Stimulated activated CD8-positive, alpha-beta memory T cell treated with anti-CD3 and anti-CD28 coated beads, Interleukin-15, amount 100 ng/mL, for 4 hours (primary cell): Measurements from ENCODE around the gene ARHGEF10L.

Source experiments
- DNase-seq, 2 donors: peaks; one replicate each; pipeline ENCODE4 v3.0.0-alpha.2; 2020; ENCODE audit warnings: low read depth in 2 of 2

Gene ARHGEF10L

DNA sequence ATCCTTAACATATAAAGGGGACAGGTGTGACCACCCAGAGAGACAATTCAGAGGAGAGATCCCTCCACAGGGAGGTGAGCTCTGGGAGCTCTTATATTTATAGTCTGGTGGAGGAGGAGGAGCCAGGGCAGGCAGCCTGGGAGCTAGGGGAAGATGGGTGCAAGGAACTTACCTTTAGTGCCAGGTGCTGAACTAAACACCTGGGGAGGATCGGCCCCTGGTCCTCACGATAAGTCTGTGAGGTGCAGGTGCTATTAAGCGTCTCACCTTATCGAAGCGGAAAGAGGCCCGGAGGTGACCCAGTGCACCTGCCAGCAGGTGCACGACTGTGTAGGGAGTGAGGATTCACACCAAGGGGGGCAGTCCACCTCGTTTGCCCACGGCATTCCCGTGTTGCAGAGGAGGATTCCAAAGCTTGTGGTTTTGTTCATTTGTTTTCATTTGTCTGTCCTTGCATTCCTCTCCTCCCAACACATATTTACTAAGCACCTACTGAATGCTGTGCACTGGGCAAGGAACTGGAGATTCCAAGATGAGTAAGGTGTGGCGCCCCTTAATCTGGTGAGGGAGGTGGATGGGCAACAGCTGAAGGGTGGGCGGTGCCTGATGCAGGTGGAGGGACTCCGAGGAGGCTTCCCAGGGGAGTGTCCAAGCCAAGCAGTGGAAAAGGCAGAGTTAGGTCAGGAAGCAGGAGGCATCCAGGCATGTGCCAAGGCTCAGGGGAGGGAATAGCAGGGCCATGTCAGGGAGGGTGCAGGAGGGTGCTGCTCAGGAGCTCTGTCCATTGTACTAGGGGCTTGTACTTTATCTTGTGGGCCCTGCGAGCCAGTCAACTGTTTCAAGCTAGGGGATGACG, 11.5 kb downstream of the ARHGEF10L start:
- no peak for DNase-seq

DNA sequence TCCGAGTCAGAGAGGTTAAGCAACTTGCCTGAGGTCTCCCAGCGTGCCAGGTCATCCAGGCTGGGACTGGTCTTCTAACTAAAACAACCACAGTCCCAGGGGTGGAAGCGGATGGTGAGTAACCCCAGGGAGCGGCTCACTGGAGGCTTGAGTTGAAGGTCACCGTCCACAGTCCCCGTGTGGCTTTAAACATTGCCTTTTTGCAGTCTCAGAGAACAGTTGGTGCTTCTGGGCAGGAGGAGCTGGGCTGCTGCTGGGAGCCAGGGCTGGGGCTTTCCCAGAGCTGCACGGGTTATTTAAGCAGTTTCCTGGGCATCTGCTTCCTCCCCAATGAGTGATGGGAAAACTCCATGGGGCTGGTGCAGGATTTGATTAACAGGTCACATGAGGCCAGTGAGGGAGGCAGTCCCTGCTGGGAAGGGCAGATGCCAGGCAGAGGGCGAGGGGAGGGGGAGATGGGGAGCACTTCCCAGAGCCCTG, 12.3 kb downstream of the ARHGEF10L start:
- no peak for DNase-seq

- no peak for DNase-seq
These were observed 14.6 kb downstream of the ARHGEF10L start for GRCh38 chr1:17553975-17554700.

GRCh38 chr1:17554954-17555353, 15.5 kb downstream of the ARHGEF10L start:
- DNase-seq = no peak

GRCh38 chr1:17557986-17558385, 18.5 kb downstream of the ARHGEF10L start:
- DNase-seq = no peak

DNA sequence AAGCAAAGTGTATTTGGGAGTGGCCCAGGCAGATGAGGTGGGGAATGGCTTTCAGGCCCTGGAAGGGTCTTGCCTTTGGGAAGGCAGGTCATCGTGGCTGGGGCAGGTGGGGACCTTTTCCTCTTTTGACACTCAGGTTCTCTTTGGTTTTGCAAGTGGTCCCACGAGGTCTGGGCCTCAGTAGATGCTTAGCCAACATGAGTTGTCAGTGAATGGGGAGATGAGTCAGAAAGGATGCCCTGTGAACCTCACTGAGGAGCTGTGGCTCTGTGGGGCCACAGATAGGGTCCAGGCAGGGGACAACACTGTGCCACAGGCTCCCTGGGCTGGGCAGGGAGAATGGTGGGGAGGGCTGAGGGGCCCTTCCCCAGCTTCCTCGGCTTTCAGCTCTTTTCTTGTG, 19.0 kb downstream of the ARHGEF10L start:
- no peak for DNase-seq

GRCh38 chr1:17558954-17559614, 19.6 kb downstream of the ARHGEF10L start:
- DNase-seq = no peak

DNA sequence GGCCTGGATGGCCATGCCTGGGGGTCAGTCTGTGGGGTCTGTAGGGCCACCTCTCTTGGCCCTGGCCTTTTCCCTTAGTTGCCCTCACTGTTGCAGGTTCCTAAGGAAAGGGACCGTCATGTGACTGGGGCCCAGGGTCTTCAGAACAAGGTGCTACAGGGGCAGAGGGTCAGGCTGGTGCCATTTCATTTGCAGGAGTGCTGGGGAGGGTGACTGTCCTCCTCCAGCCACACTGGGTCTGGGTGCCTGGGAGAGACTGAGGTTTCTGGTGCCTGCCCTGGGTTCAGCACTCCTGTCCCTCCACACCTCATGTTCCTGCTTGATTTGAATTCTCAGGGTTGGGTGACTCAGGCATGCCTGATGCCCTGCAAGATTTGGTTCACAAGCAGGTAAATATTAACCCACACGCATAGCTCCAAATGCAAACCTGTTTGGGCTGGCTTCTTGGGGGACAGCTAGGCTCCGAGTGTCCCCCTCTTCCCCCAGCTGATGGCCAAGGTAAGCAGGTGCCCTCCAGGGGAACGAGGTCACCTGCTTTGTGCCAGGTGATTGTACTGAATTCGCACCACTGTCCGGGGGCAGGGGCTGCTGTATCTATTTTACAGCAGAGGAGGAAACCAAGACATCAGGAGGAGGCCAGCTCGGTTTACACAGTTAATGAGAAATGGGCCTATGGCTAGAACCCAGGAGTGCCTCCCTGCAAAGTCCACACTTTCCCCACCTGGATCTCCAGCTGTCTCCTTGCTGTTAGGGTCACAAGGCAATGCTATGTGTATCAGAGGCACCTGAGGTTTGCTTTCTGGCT, 20.3 kb downstream of the ARHGEF10L start:
- no peak for DNase-seq

- DNase-seq = no peak
These were observed 21.7 kb downstream of the ARHGEF10L start for GRCh38 chr1:17561247-17561548.

DNA sequence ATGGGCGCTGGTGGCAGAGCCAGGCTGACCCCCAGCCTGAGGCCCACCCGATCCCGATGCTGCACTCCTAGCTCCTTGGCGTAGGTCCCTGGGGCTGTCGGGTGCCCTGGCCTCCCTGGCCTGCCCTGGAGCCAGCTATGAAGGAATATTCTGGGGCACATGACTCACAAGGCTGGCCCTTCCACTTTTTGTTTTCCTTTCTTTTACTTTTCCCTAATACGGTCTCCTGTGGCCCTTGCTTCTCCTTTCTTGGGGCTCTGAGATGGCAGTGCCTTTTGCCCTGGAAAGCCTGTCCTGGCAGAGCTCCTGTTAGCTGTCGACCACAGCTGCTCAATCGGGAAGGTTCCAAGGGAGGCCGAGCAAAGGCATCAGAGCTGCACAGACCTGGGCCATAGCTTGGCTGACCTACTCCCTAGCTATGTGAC, 22.1 kb downstream of the ARHGEF10L start:
- no peak for DNase-seq

DNA sequence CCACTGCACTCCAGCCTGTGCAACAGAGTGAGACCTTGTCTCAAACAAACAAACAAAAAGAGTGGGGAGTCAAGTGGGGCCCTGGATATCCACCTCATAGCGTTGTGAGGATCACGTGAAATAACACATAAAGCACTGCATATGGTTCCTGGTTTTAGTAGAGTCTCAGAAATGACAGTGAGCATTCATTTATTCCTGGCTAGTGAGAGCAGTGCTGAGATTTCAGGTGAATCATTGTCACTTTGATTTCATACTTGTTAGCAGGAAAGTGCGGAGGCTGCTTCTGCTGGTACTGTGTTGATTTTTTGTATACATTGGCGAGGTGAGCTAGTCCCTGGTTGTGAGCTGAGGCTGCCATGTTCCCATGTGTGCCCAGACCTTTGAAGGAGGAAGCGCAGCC, 22.9 kb downstream of the ARHGEF10L start:
- no peak for DNase-seq

- no peak for DNase-seq
These were observed 24.2 kb downstream of the ARHGEF10L start for GRCh38 chr1:17563494-17564281.

- DNase-seq = no peak
These were observed 25.2 kb downstream of the ARHGEF10L start for GRCh38 chr1:17564458-17565393.

- DNase-seq = no peak
These were observed 26.2 kb downstream of the ARHGEF10L start for GRCh38 chr1:17565461-17566252.

DNA sequence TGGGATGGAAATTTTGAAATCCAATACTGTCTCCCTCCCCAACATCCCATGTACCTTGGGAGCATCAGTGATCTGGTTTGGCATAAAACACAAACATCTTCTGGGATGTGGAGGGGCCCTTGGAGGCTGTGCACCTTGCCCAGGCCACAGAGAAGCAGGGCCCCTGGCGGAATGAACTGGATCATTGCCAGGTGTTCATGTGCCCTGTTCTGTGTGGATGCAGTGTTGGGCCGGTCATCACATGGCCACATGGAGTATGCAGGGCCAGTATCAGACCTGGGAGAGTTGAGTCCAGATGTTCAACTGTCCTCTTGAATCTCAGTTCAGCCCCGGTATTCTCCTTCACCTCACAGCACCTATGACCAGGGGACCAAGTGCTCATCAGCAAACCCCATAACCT, 26.9 kb downstream of the ARHGEF10L start:
- DNase-seq = no peak

GRCh38 chr1:17566892-17567291, 27.4 kb downstream of the ARHGEF10L start:
- DNase-seq = no peak

- DNase-seq = no peak
These were observed 28.1 kb downstream of the ARHGEF10L start for GRCh38 chr1:17567582-17567981.

- DNase-seq = no peak
These were observed 28.8 kb downstream of the ARHGEF10L start for GRCh38 chr1:17568014-17568900.
